Osteoblast (primary cell): ENCODE measurements around the gene SCN4A. TPM values are rescaled to one million over a fixed set of nuclear protein-coding genes. Genes with fewer than 3 reads are reported as not detected.

Source experiments
- DNase-seq: peaks from one replicate; pipeline ENCODE4 v3.0.0; 2011; ENCODE audit warnings: low spot score, mixed read lengths; ENCODE audit not compliant: insufficient read length; ENCODE audit errors: missing footprints
- H2AFZ ChIP-seq: 2 replicates; pipeline ENCODE4 v1.6.0; 2011; ENCODE audit warnings: mild to moderate bottlenecking, low read length
- H3K27ac ChIP-seq: 2 replicates; pipeline ENCODE4 v1.5.1; 2011; ENCODE audit warnings: mild to moderate bottlenecking, low read depth, low read length, moderate library complexity
- H3K27me3 ChIP-seq: 2 replicates; pipeline ENCODE4 v1.6.0; 2012; ENCODE audit warnings: mild to moderate bottlenecking, control low read depth, inconsistent platforms, low read length, moderate library complexity; ENCODE audit not compliant: insufficient read depth
- H3K36me3 ChIP-seq: 2 replicates; pipeline ENCODE4 v1.5.1; 2011; ENCODE audit warnings: mild to moderate bottlenecking, low read length, control low read depth, moderate library complexity; ENCODE audit not compliant: insufficient read depth
- H3K4me1 ChIP-seq: 2 replicates; pipeline ENCODE4 v1.5.1; 2011; ENCODE audit warnings: mild to moderate bottlenecking, low read length, control low read depth, moderate library complexity; ENCODE audit not compliant: insufficient read depth
- H3K4me2 ChIP-seq: 2 replicates; pipeline ENCODE4 v1.6.0; 2011; ENCODE audit warnings: mild to moderate bottlenecking, low read length; ENCODE audit not compliant: insufficient read depth
- H3K4me3 ChIP-seq: fragments of 200-600 bp; sonication (generic); 3 replicates; pipeline ENCODE4 v1.5.1; 2012; ENCODE audit warnings: mild to moderate bottlenecking, low read length, inconsistent platforms; ENCODE audit not compliant: insufficient read depth
- H3K79me2 ChIP-seq: 2 replicates; pipeline ENCODE4 v1.6.0; 2012; ENCODE audit warnings: mild to moderate bottlenecking, low read length, control low read depth, inconsistent platforms; ENCODE audit not compliant: insufficient read depth
- H3K9me3 ChIP-seq: 2 replicates; pipeline ENCODE4 v1.5.1; 2011; ENCODE audit warnings: low read depth, low read length, control low read depth
- H4K20me1 ChIP-seq: 2 replicates; pipeline ENCODE4 v1.6.0; 2012; ENCODE audit warnings: mild to moderate bottlenecking, low read length, control low read depth; ENCODE audit not compliant: insufficient read depth
- CTCF ChIP-seq: IDR thresholded peaks from 2 replicates; pipeline ENCODE4 v1.5.1; 2011; ENCODE audit warnings: mild to moderate bottlenecking, low read depth, low read length, moderate library complexity; ENCODE audit errors: extremely low read depth
- total RNA-seq: library from RNA; depleted of rRNA; stranded (reverse); fragments of >200 nt; gene quantifications from 2 replicates; pipeline ENCODE4 v1.2.3, GENCODE V29; 2012

The SCN4A gene
- total RNA-seq, 1 donor: not detected

- H3K4me1 ChIP-seq: peaks cover 6% of the 10 kb centered on the region
- H2AFZ ChIP-seq: no peak overlapping the region
- no peaks in the 10 kb centered on the region for H3K79me2 ChIP-seq
- H3K27me3 ChIP-seq: peaks cover 30% of the 10 kb centered on the region
- H4K20me1 ChIP-seq: no peaks in the 10 kb centered on the region
- H3K9me3 ChIP-seq: no peaks in the 10 kb centered on the region
- peak overlapping the region; percentile 85 for H3K4me2 ChIP-seq
- no peak for TF ChIP-seq CTCF
- DNase-seq: peak; percentile 81
- no peak overlapping the region for H3K27ac ChIP-seq
- H3K4me3 ChIP-seq: peak overlapping the region; percentile 77
- no peaks in the 10 kb centered on the region for H3K36me3 ChIP-seq
These were observed 26.3 kb upstream of the SCN4A start for GRCh38 chr17:63998721-63999679.

DNA sequence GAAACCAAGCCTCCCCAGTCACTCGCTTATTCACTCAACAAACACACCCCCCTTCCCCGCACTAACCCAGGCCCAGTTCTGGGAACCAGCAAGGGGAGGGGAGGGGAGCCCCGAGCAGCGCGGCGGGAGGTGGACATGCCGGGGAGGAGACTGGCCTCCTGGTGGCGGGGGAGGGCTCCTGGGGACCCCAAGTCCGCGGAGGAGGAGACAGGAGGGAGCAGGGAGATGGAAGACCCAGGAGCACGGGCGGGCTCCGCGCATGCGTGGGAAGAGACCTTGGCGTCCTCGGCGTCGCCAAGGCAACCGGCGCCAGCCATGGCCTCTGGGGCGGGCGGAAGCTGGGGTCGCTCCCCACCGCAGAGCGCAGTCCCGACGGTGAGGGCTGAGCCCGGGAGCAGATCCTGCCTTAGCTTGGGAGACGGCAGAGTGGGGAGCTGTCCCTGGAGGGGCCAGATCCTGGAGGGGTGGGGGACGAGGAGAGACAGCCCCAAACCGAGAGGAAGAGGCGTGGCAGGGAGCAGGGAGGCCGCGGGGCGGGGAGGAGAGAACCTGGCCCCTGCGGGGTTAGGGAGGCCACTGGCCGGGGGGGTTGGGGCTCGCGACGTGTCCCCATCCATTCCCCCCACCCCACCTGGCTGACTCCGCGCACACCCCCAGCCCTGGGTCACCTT, 25.5 kb upstream of the SCN4A start, which contains the start of gene PRR29:
Gene PRR29 (plus strand): TSS at position 302 of the 671 bp plus-strand sequence. CDS start 14 bp downstream, at position 316.
- peaks cover 6% of the 10 kb centered on the region for H3K4me1 ChIP-seq
- no peaks in the 10 kb centered on the region for H3K79me2 ChIP-seq
- peaks cover 37% of the 10 kb centered on the region for H3K27me3 ChIP-seq
- no peak for TF ChIP-seq CTCF
- no peaks in the 10 kb centered on the region for H3K9me3 ChIP-seq
- peak; percentile 98 for DNase-seq
- H3K4me3 ChIP-seq: peak within 1 kb of the TSS; percentile 77
- peak within 1 kb of the TSS; percentile 93 for H2AFZ ChIP-seq
- H3K27ac ChIP-seq: no peak within 1 kb of the TSS
- H4K20me1 ChIP-seq: no peaks in the 10 kb centered on the region
- no peaks in the 10 kb centered on the region for H3K36me3 ChIP-seq
- peak within 1 kb of the TSS; percentile 85 for H3K4me2 ChIP-seq

GRCh38 chr17:63997341-63998048, 24.8 kb upstream of the SCN4A start:
- Histone ChIP-seq H3K36me3 (no peaks in the 10 kb centered on the region), H2AFZ (peak overlapping the region; percentile 35), H3K27me3 (peaks cover 40% of the 10 kb centered on the region), H3K27ac (no peak overlapping the region), H3K9me3 (no peaks in the 10 kb centered on the region), H4K20me1 (no peaks in the 10 kb centered on the region), H3K79me2 (no peaks in the 10 kb centered on the region), H3K4me3 (peak overlapping the region; percentile 77), H3K4me1 (peaks cover 6% of the 10 kb centered on the region), H3K4me2 (peak overlapping the region; percentile 85)
- no peak for TF ChIP-seq CTCF
- DNase-seq: peak; percentile 79
